CD8-positive, alpha-beta memory T cell (primary cell): ENCODE results near the gene GDPD3. TPM values are rescaled to one million over a fixed set of nuclear protein-coding genes. Genes with fewer than 3 reads are reported as not detected.
A peak's percentile ranks its signal among the peaks of the same experiment; 100 is the strongest.
"Not testable (repeated sequence)": the region's sequence is repeated elsewhere in the genome, so short reads cannot be mapped to it uniquely, and the experiment has no call there.

Experiments used
- CTCF ChIA-PET: fragments of 350-600 bp; sonication (Branson Sonifier 250); formaldehyde crosslinking; loops from one replicate; lab custom pipeline; 2021; ENCODE audit warnings: antibody characterized with exemption; lab: Charles Lee
- POLR2A ChIA-PET: fragments of 350-600 bp; sonication (Branson Sonifier 250); formaldehyde crosslinking; loops from one replicate; lab custom pipeline; 2021; ENCODE audit warnings: antibody characterized with exemption; lab: Charles Lee
- DNase-seq, 5 donors: peaks; one replicate each; pipeline versions ENCODE4 v3.0.0 to v3.0.0-alpha.2; 2020 to 2022; ENCODE audit warnings: mixed read lengths in 1 of 5
- H3K27ac ChIP-seq: one replicate; pipeline ENCODE4 v1.7.0; 2013; ENCODE audit warnings: low read depth, mild to moderate bottlenecking, low read length, moderate library complexity
- H3K27me3 ChIP-seq: 2 replicates; pipeline ENCODE4 v1.7.0; 2013; ENCODE audit warnings: low read length, mild to moderate bottlenecking; ENCODE audit not compliant: insufficient read depth, poor library complexity, severe bottlenecking
- H3K36me3 ChIP-seq: 2 replicates; pipeline ENCODE4 v1.7.0; 2013; ENCODE audit warnings: mild to moderate bottlenecking, low read length, moderate library complexity; ENCODE audit not compliant: insufficient read depth
- H3K4me1 ChIP-seq: 2 replicates; pipeline ENCODE4 v1.7.0; 2013; ENCODE audit warnings: mild to moderate bottlenecking, low read length, moderate library complexity; ENCODE audit not compliant: insufficient read depth
- H3K4me3 ChIP-seq: 2 replicates; pipeline ENCODE4 v1.7.0; 2013; ENCODE audit warnings: mild to moderate bottlenecking, low read length
- H3K9me3 ChIP-seq: 2 replicates; pipeline ENCODE4 v1.7.0; 2013; ENCODE audit warnings: mild to moderate bottlenecking, low read length
- H3K27ac Mint-ChIP-seq, 8 donors: one replicate each; pipeline ENCODE4 v1.8.0; 2020 to 2021; ENCODE audit warnings: mixed read lengths in 8 of 8, mild to moderate bottlenecking in 6 of 8, inconsistent platforms in 3 of 8, moderate library complexity in 3 of 8
- H3K27me3 Mint-ChIP-seq, 2 donors: one replicate each; pipeline ENCODE4 v1.8.0; 2020 to 2021; ENCODE audit warnings: mixed read lengths in 2 of 2, mild to moderate bottlenecking in 1 of 2, moderate library complexity in 1 of 2
- H3K36me3 Mint-ChIP-seq, 3 donors: one replicate each; pipeline ENCODE4 v1.8.0; 2020 to 2021; ENCODE audit warnings: mixed read lengths in 3 of 3, inconsistent platforms in 1 of 3, mild to moderate bottlenecking in 1 of 3
- H3K4me1 Mint-ChIP-seq, 3 donors: one replicate each; pipeline ENCODE4 v1.8.0; 2020 to 2021; ENCODE audit warnings: mixed read lengths in 3 of 3, inconsistent platforms in 1 of 3, mild to moderate bottlenecking in 1 of 3
- H3K4me3 Mint-ChIP-seq, 7 donors: one replicate each; pipeline ENCODE4 v1.8.0; 2020 to 2021; ENCODE audit warnings: mixed read lengths in 7 of 7, mild to moderate bottlenecking in 6 of 7, moderate library complexity in 4 of 7, inconsistent platforms in 2 of 7
- H3K9me3 Mint-ChIP-seq, 5 donors: one replicate each; pipeline ENCODE4 v1.8.0; 2020 to 2022; ENCODE audit warnings: mixed read lengths in 5 of 5, mild to moderate bottlenecking in 3 of 5, moderate library complexity in 2 of 5, inconsistent platforms in 1 of 5
- polyA plus RNA-seq: library from polyadenylated mRNA; unstranded; fragments of 300-500 nt; fragmentation: Illumina TruSeq; gene quantifications from one replicate; pipeline ENCODE4 v1.2.3, GENCODE V29; 2021
- total RNA-seq, 2 experiments: library from RNA; stranded (reverse); gene quantifications; one replicate each; pipeline ENCODE4 v1.2.3, GENCODE V29; 2021

GDPD3 gene
- total and polyA plus RNA-seq, 3 experiments from 2014 or later, result 4.7 to 5.3 TPM; not detected in 1

DNA sequence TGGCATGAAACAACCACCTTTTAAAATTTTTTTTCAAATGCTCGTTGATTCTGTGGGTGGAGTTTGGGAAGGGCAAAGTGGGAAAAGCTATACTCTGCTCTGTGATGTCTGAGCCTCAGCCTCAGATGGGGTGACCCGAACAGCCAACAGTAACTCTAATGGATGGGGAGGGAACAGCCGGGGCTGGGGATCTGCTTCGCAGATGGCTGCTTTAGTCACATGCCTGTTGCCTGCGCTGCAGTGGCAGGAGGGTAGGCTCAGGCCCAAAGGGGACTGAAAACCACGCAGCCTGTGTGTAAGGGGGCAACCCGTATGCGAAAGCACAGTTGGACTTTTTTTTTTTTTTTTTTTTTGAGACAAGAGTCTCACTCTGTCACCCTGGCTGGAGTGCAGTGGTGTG, 24.6 kb upstream of the GDPD3 start:
- H3K9me3 Mint-ChIP-seq, result peaks cover 0 to 2% (median 0%) of the 10 kb centered on the region in 5 donors
- ChIA-PET POLR2A (no interaction called here), CTCF (interaction anchor here (1.1 to 1.6 kb wide), 2 partner anchors 12 to 45 kb away, joined by 4 read pairs; no protein-coding TSS in a partner anchor)
- H3K4me1 Mint-ChIP-seq, result peaks cover 7 to 9% (median 9%) of the 10 kb centered on the region in 3 donors
- Histone ChIP-seq H3K9me3 (no peaks in the 10 kb centered on the region), H3K36me3 (no peaks in the 10 kb centered on the region), H3K27me3 (no peaks in the 10 kb centered on the region), H3K4me1 (peaks cover 14% of the 10 kb centered on the region), H3K27ac (no peak overlapping the region), H3K4me3 (no peak overlapping the region)
- H3K4me3 Mint-ChIP-seq, result no peak overlapping the region
- H3K36me3 Mint-ChIP-seq, result peaks cover 0 to 4% (median 0%) of the 10 kb centered on the region in 3 donors
- H3K27me3 Mint-ChIP-seq, result no peaks in the 10 kb centered on the region
- DNase-seq, result no peak
- H3K27ac Mint-ChIP-seq, result no peak overlapping the region

DNA sequence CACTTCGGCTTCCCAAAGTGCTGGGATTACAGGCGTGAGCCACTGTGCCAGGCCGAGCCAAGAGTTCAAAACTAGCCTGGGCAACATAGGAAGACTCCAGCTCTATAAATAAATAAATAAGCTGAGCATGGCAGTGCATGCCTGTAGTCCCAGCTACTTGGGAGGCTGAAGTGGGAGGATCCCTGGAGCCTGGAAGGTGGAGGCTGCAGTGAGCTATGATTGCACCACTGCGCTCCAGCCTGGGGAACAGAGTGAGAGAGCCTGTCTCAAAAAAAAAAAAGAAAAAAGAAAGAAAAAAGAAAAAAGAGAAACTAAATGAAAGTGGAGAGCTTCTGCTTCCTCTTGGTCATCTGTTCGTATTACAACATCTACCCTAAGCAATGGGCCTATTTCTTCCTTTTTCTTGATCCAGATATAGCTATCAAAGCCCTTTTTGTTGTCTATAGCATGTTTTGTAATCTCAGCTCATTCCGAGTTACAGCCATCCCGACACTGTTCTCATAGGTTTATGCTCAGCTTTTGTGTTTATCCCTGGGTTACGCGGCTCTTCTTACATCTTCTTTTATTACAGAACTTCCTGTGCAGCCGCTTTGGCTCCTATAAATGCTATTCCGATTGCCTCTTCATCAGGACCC, 23.8 kb upstream of the GDPD3 start:
- Histone ChIP-seq H3K27me3 (no peaks in the 10 kb centered on the region), H3K9me3 (no peaks in the 10 kb centered on the region), H3K4me3 (no peak overlapping the region), H3K4me1 (peaks cover 12% of the 10 kb centered on the region), H3K27ac (no peak overlapping the region), H3K36me3 (no peaks in the 10 kb centered on the region)
- Mint-ChIP-seq H3K4me1 (peaks cover 6 to 8% (median 8%) of the 10 kb centered on the region in 3 donors), H3K36me3 (peaks cover 0 to 4% (median 0%) of the 10 kb centered on the region in 3 donors), H3K4me3 (no peak overlapping the region), H3K27ac (peak overlapping the region in 1 of 8 donors; percentile 96), H3K9me3 (peaks cover 0 to 7% (median 0%) of the 10 kb centered on the region in 5 donors), H3K27me3 (no peaks in the 10 kb centered on the region)
- ChIA-PET POLR2A (interaction anchor here (0.7 to 1.1 kb wide), 3 partner anchors 13 to 768 kb away, joined by 3 to 4 read pairs (median 4); partner anchors contain the start of gene ALDOA), CTCF (interaction anchor here (0.7 to 1.6 kb wide), 5 partner anchors 11 to 272 kb away, joined by 3 to 4 read pairs (median 3); no protein-coding TSS in a partner anchor)
- DNase-seq, result no peak

DNA sequence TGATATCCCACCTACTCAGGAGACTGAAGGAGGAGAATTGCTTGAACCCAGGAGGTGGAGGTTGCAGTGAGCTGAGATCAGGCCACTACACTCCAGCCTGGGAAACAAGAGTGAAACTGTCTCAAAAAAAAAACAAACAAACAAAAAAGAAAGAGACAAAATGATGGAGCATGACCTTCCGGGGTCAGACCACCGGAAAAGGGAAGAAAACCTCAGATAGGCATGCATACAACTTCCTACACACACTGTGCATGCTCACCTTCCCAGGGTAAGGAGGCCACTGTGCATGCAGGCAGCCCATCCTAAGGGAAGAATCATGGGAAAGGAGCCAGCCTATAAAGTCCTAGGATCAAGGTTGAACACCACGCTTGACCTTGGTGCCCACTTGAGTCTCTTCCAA, 19.3 kb upstream of the GDPD3 start:
- POLR2A ChIA-PET, result no interaction called here
- no peak overlapping the region for H3K4me3 Mint-ChIP-seq
- CTCF ChIA-PET, result interaction anchor here (1.1 kb wide), 1 partner anchor 8 kb away, joined by 3 read pairs; no protein-coding TSS in a partner anchor

DNA sequence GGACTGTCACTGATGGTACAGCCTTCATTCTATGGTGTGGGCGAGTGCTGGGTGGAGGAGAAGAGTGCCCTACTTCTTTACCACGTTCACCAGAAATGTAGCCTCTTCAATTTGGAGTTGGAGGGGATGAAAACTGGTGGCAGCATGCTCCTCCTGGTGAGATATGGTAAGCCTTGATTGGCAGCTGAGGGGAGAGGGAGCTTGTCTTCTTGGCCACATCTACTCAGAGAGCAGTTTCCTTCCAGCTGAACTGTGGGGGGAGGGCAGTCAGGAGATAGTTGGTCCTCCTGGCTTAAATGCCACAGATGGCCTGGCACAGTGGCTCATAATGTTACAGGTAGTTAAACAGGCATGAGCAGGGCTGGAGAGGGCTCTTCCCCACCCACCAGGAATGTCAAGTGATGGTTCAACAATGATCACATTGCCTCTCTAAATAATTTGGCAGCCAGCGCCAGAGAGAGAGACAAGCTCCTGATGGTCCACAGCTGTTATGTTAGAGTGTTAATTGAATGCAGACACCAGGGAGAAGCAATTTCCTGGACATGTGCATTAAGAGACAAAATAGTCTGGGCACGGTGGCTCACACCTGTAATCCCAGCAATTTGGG, 18.6 kb upstream of the GDPD3 start:
- no peak for DNase-seq
- Histone ChIP-seq H3K4me3 (no peak overlapping the region), H3K9me3 (no peaks in the 10 kb centered on the region), H3K27me3 (no peaks in the 10 kb centered on the region), H3K36me3 (no peaks in the 10 kb centered on the region), H3K27ac (no peak overlapping the region), H3K4me1 (no peaks in the 10 kb centered on the region)
- H3K4me3 Mint-ChIP-seq, result no peak overlapping the region
- peaks cover 0 to 4% (median 0%) of the 10 kb centered on the region in 3 donors for H3K36me3 Mint-ChIP-seq
- CTCF ChIA-PET, result interaction anchor here (1.1 kb wide), 1 partner anchor 9 kb away, joined by 3 read pairs; no protein-coding TSS in a partner anchor
- no peaks in the 10 kb centered on the region for H3K27me3 Mint-ChIP-seq
- H3K4me1 Mint-ChIP-seq, result peaks cover 2 to 6% (median 5%) of the 10 kb centered on the region in 3 donors
- peaks cover 0 to 19% (median 6%) of the 10 kb centered on the region in 5 donors for H3K9me3 Mint-ChIP-seq
- peak overlapping the region in 1 of 8 donors; percentile 64 for H3K27ac Mint-ChIP-seq
- POLR2A ChIA-PET, result interaction anchor here (2.1 kb wide), 1 partner anchor 51 kb away, joined by 6 read pairs; the partner anchor contains the start of gene CORO1A

More for the DNA sequence above, 19.3 kb upstream of the GDPD3 start:
- Histone ChIP-seq H3K27me3 (no peaks in the 10 kb centered on the region), H3K4me3 (no peak overlapping the region), H3K4me1 (no peaks in the 10 kb centered on the region), H3K27ac (no peak overlapping the region), H3K9me3 (no peaks in the 10 kb centered on the region), H3K36me3 (no peaks in the 10 kb centered on the region)
- Mint-ChIP-seq H3K27ac (no peak overlapping the region), H3K4me1 (peaks cover 2 to 6% (median 5%) of the 10 kb centered on the region in 3 donors), H3K27me3 (no peaks in the 10 kb centered on the region), H3K9me3 (peaks cover 0 to 19% (median 6%) of the 10 kb centered on the region in 5 donors), H3K36me3 (peaks cover 0 to 4% (median 0%) of the 10 kb centered on the region in 3 donors)
- no peak for DNase-seq

DNA sequence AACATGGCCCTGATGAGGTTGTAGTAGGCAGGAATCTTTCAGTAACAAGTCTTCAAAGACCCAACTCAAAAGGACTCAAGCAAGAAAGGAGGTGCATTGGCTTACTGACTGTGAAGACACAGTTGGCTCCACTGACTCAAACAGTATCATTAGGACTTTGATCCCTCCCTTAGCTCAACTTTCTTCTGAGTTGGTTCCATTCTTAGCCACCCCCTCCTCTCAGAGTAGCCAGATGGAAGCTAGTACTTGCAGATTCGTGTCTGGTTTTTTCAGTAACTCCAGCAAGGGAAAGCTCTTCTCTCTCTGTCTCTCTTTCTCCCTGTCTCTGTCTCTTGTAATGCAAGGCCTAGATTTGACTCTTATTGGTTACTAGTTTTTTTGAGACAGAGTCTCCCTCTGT, 14.7 kb upstream of the GDPD3 start:
- Histone ChIP-seq H3K27ac (no peak overlapping the region), H3K27me3 (no peaks in the 10 kb centered on the region), H3K9me3 (no peaks in the 10 kb centered on the region), H3K4me3 (no peak overlapping the region), H3K36me3 (no peaks in the 10 kb centered on the region), H3K4me1 (peaks cover 4% of the 10 kb centered on the region)
- no peak for DNase-seq
- POLR2A ChIA-PET, result no interaction called here
- Mint-ChIP-seq H3K27ac (no peak overlapping the region), H3K4me3 (no peak overlapping the region), H3K9me3 (peaks cover 0 to 19% (median 6%) of the 10 kb centered on the region in 5 donors), H3K36me3 (no peaks in the 10 kb centered on the region), H3K27me3 (no peaks in the 10 kb centered on the region), H3K4me1 (peaks cover 5 to 8% (median 7%) of the 10 kb centered on the region in 3 donors)
- CTCF ChIA-PET, result interaction anchor here (2.3 to 5.1 kb wide), 2 partner anchors 15 to 35 kb away, joined by 5 to 23 read pairs; partner anchors contain the start of genes GDPD3 and TBX6

DNA sequence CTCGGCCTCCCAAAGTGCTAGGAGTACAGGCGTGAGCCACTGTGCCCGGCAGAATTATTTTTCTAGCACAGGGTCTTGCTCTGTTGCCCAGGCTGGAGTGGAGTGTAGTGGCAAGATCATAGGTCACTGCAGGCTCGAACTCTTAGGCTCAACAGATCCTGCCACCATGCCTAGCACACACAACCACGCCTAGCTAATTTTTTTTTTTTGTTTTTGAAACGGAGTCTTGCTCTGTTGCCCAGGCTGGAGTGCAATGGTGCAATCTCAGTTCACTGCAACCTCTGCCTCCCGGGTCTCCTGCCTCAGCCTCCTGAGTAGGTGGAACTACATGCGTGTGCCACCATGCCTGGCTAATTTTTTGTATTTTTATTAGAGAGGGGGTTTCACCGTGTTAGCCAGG, 12.4 kb upstream of the GDPD3 start:
- H3K27ac Mint-ChIP-seq, DNase-seq, POLR2A ChIA-PET, H3K27ac ChIP-seq, H3K9me3 ChIP-seq, H3K4me3 Mint-ChIP-seq, H3K27me3 Mint-ChIP-seq, H3K36me3 ChIP-seq, H3K36me3 Mint-ChIP-seq, H3K9me3 Mint-ChIP-seq, H3K4me3 ChIP-seq, H3K27me3 ChIP-seq: not testable (repeated sequence)
- H3K4me1 ChIP-seq, result peaks cover 11% of the 10 kb centered on the region
- H3K4me1 Mint-ChIP-seq, result peaks cover 15 to 23% (median 16%) of the 10 kb centered on the region in 3 donors
- CTCF ChIA-PET, result interaction anchor here (1.3 kb wide), 1 partner anchor 12 kb away, joined by 4 read pairs; no protein-coding TSS in a partner anchor

DNA sequence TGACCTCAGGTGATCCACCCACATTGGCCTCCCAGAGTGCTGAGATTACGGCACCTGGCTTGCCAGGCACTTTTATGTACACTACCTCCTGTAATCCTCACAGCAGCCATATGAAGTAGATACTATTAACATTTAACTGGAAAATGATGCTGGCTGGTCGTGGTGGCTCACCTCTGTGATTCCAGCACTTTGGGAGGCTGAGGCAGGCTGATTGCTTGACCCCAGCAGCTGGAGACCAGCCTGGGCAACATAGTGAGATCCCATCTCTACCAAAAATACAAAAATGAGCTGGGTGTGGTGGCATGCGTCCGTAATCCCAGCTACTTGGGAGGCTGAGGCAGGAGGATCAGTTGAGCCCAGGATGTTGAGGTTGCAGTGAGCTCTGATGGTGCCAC, 11.6 kb upstream of the GDPD3 start:
- peaks cover 0 to 7% (median 0%) of the 10 kb centered on the region in 3 donors for H3K36me3 Mint-ChIP-seq
- Histone ChIP-seq H3K4me3 (no peak overlapping the region), H3K4me1 (peaks cover 11% of the 10 kb centered on the region), H3K36me3 (no peaks in the 10 kb centered on the region), H3K27me3 (no peaks in the 10 kb centered on the region), H3K27ac (no peak overlapping the region), H3K9me3 (no peaks in the 10 kb centered on the region)
- no peak overlapping the region for H3K27ac Mint-ChIP-seq
- H3K9me3 Mint-ChIP-seq, result no peaks in the 10 kb centered on the region
- H3K27me3 Mint-ChIP-seq, result no peaks in the 10 kb centered on the region
- POLR2A ChIA-PET, result interaction anchor here (1.1 kb wide), 1 partner anchor 10 kb away, joined by 3 read pairs; no protein-coding TSS in a partner anchor
- CTCF ChIA-PET, result interaction anchor here (1.0 to 1.8 kb wide), 2 partner anchors 18 to 60 kb away, joined by 3 to 4 read pairs; partner anchors contain the start of gene ALDOA
- no peak overlapping the region for H3K4me3 Mint-ChIP-seq
- DNase-seq, result no peak
- peaks cover 19 to 27% (median 22%) of the 10 kb centered on the region in 3 donors for H3K4me1 Mint-ChIP-seq
